A549 treated with DMSO at 1 μM for 4 hours (cell line): ENCODE results near the gene FAM83E. TPM values are rescaled to one million over a fixed set of nuclear protein-coding genes. Genes with fewer than 3 reads are reported as not detected.

Source experiments
- total RNA-seq: library from RNA; stranded (reverse); fragments of 200-300 nt; extraction: Qiagen RNA extraction; gene quantifications from 5 replicates; pipeline ENCODE4 v1.2.3, GENCODE V29; 2022; ENCODE audit warnings: low read depth

FAM83E gene
- 0.14 to 0.40 TPM (median 0.22 TPM) in 4 of 5 replicates, not detected in the other for total RNA-seq

DNA sequence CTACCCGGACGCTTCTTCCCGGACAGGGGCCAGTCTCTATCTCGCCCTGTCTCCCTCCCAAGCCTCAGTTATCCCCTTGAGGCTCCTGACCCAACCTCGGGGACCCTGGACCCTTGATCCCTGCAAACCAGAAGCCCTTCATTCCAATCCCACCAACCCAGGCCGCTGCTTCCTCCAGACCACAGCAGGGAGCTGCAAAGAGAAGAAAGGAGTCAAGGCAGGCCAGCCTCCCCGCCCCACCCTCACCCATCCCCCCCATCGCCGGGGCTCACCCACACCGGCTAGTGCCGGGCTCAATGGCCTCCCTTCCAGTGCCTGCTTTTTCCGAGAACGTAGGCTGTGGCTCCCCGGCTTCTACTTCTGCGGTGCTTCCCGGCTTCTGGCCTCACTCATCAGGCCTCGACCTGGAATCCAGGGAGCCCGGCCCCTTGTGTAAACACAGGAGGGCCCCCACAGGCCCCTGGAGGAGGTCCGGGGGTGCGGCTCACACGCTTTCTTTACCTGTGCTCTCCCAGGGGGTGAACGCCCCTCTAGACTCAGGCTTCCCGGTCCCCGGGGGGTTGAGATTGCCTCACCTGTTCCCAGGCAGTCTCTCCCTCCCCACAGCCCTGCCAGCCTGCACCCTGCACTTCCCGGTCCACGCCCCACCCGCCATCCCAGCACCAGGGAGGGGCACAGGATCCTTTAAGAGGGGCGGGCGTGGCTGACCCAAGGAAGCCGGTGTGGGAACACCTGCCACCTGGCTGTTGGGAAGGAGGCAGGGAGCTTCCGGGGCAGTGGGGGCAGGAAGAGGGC, at the start of gene FAM83E:
TSS of gene FAM83E (minus strand) at position 641 of the 795 bp plus-strand sequence. CDS start 1,704 bp downstream, outside the sequence.

GRCh38 chr19:48646001-48646721, 31.3 kb upstream of the FAM83E start, which contains the start of gene CA11:
Gene CA11, minus strand, starts transcription at chr19:48646187. Its CDS starts 555 bp downstream, at chr19:48645632.

GRCh38 chr19:48636859-48637448, 22.1 kb upstream of the FAM83E start, which contains the start of gene DBP:
Gene DBP, minus strand, starts transcription at chr19:48637379. Its CDS starts 385 bp downstream, at chr19:48636994.

GRCh38 chr19:48618916-48619691, 4.2 kb upstream of the FAM83E start, which contains the start of the genes RPL18 and SPHK2:
Gene RPL18, minus strand, starts transcription at chr19:48619178. Its CDS starts 35 bp downstream, at chr19:48619143.
Gene SPHK2, plus strand, starts transcription at chr19:48619506. Its CDS starts 1,009 bp downstream, at chr19:48620515.

GRCh38 chr19:48606463-48607358, 8.2 kb downstream of the FAM83E start, which contains the start of gene SPACA4:
Gene SPACA4, plus strand, starts transcription at chr19:48606742. Its CDS starts 237 bp downstream, at chr19:48606979.

Other genes with a start within 250 kb of the FAM83E start
- gene KDELR1, start 223.5 kb downstream of the FAM83E start, total RNA-seq, result 366 to 451 TPM (median 417 TPM) in 5 replicates
- gene GRIN2D, start 221.4 kb downstream of the FAM83E start, total RNA-seq, result 6.3 to 11.7 TPM (median 9.1 TPM) in 5 replicates
- gene GRWD1, start 169.1 kb downstream of the FAM83E start, total RNA-seq, result 103 to 135 TPM (median 120 TPM) in 5 replicates
- 1.1 to 2.5 TPM (median 1.5 TPM) in 5 replicates for gene KCNJ14, start 159.5 kb downstream of the FAM83E start, total RNA-seq
- gene CYTH2, start 145.7 kb downstream of the FAM83E start, total RNA-seq, result 52.6 to 56.4 TPM (median 53.6 TPM) in 5 replicates
- gene LMTK3, start 103.2 kb downstream of the FAM83E start, total RNA-seq, result 2.4 to 4.8 TPM (median 3.8 TPM) in 5 replicates
- gene SULT2B1, start 62.9 kb downstream of the FAM83E start, total RNA-seq, result 14.7 to 18.6 TPM (median 15.6 TPM) in 5 replicates
- 0.11 TPM in 1 of 5 replicates, not detected in the others for gene SPACA4, start 8.3 kb downstream of the FAM83E start, total RNA-seq
- 2,901 to 3,964 TPM (median 3,248 TPM) in 5 replicates for gene RPL18, start 4.1 kb upstream of the FAM83E start, total RNA-seq
- gene SPHK2, start 4.4 kb upstream of the FAM83E start, total RNA-seq, result 11.8 to 18.9 TPM (median 14.1 TPM) in 5 replicates
- gene DBP, start 22.3 kb upstream of the FAM83E start, total RNA-seq, result 1.5 to 2.6 TPM (median 2.2 TPM) in 5 replicates
- 8.5 to 11.3 TPM (median 9.8 TPM) in 5 replicates for gene CA11, start 31.1 kb upstream of the FAM83E start, total RNA-seq
- gene NTN5, start 57.9 kb upstream of the FAM83E start, total RNA-seq, result 0.14 to 0.26 TPM (median 0.17 TPM) in 4 of 5 replicates, not detected in the other
- gene FUT2, start 80.9 kb upstream of the FAM83E start, total RNA-seq, result not detected in 5 replicates
- 0.28 to 0.51 TPM (median 0.48 TPM) in 5 replicates for gene MAMSTR, start 104.6 kb upstream of the FAM83E start, total RNA-seq
- gene RASIP1, start 125.5 kb upstream of the FAM83E start, total RNA-seq, result 0.19 to 0.53 TPM (median 0.41 TPM) in 5 replicates
- gene IZUMO1, start 131.8 kb upstream of the FAM83E start, total RNA-seq, result not detected in 5 replicates
- gene FUT1, start 137.6 kb upstream of the FAM83E start, total RNA-seq, result 0.06 to 0.09 TPM (median 0.08 TPM) in 5 replicates
- gene FGF21, start 140.4 kb upstream of the FAM83E start, total RNA-seq, result not detected in 5 replicates
- 52.3 to 64.8 TPM (median 56.8 TPM) in 5 replicates for gene BCAT2, start 196.0 kb upstream of the FAM83E start, total RNA-seq
- 12.2 to 15.1 TPM (median 14.1 TPM) in 5 replicates for gene HSD17B14, start 221.4 kb upstream of the FAM83E start, total RNA-seq